T-helper 17 cell (primary cell): ENCODE data around the gene FAM53A. TPM values are rescaled to one million over a fixed set of nuclear protein-coding genes. Genes with fewer than 3 reads are reported as not detected.

Source experiments
- ATAC-seq: fragments of 150-1000 bp; cut with Tn5 transposase; 2 replicates; pipeline ENCODE4 v1.10.0; 2021; ENCODE audit warnings: mild to moderate bottlenecking, moderate library complexity
- DNase-seq, 3 donors: peaks; one replicate each; pipeline versions ENCODE4 v3.0.0 to v3.0.0-alpha.2; 2020 to 2021
- H3K9me3 ChIP-seq: one replicate; pipeline ENCODE4 v1.7.0; 2013; ENCODE audit warnings: low read length, mild to moderate bottlenecking; ENCODE audit not compliant: control insufficient read depth, poor library complexity, severe bottlenecking
- H3K27ac Mint-ChIP-seq: one replicate; pipeline ENCODE4 v1.8.0; 2022; ENCODE audit warnings: mild to moderate bottlenecking, moderate library complexity, mixed read lengths
- H3K27me3 Mint-ChIP-seq: one replicate; pipeline ENCODE4 v1.8.0; 2022; ENCODE audit warnings: mixed read lengths
- H3K36me3 Mint-ChIP-seq: one replicate; pipeline ENCODE4 v1.8.0; 2022; ENCODE audit warnings: low read depth, mixed read lengths
- H3K4me1 Mint-ChIP-seq: one replicate; pipeline ENCODE4 v1.8.0; 2022; ENCODE audit warnings: mild to moderate bottlenecking, mixed read lengths
- H3K4me3 Mint-ChIP-seq: one replicate; pipeline ENCODE4 v1.8.0; 2022; ENCODE audit warnings: mild to moderate bottlenecking, moderate library complexity, mixed read lengths
- total RNA-seq, 4 donors: library from RNA in 2 of 4; stranded (reverse) in 2 of 4; gene quantifications; one replicate each; pipeline ENCODE4 v1.2.3 and lab custom pipeline; 2022 to 2026

FAM53A gene
- total RNA-seq, 2 donors from 2014 or later = 2.4 to 3.1 TPM

- ATAC-seq = no peak
- Mint-ChIP-seq H3K4me1 (peaks cover 2% of the 10 kb centered on the region), H3K27me3 (no peaks in the 10 kb centered on the region), H3K4me3 (no peak overlapping the region), H3K27ac (no peak overlapping the region), H3K36me3 (peaks cover 6% of the 10 kb centered on the region)
- H3K9me3 ChIP-seq = peaks cover 4% of the 10 kb centered on the region
- DNase-seq = peak in 1 of 3 donors; percentile 7
Observed at GRCh38 chr4:1592068-1592708, 91.9 kb downstream of the FAM53A start.

GRCh38 chr4:1591107-1591506, 93.0 kb downstream of the FAM53A start:
- H3K4me3 Mint-ChIP-seq = no peak overlapping the region
- peaks cover 2% of the 10 kb centered on the region for H3K4me1 Mint-ChIP-seq
- no peaks in the 10 kb centered on the region for H3K27me3 Mint-ChIP-seq
- ATAC-seq (no peak), DNase-seq (no peak)
- H3K27ac Mint-ChIP-seq = no peak overlapping the region
- H3K36me3 Mint-ChIP-seq = peaks cover 3% of the 10 kb centered on the region
- peaks cover 4% of the 10 kb centered on the region for H3K9me3 ChIP-seq

- peaks cover 3% of the 10 kb centered on the region for H3K36me3 Mint-ChIP-seq
- peaks cover 2% of the 10 kb centered on the region for H3K4me1 Mint-ChIP-seq
- no peak for DNase-seq
- H3K9me3 ChIP-seq = peaks cover 4% of the 10 kb centered on the region
- H3K27ac Mint-ChIP-seq = no peak overlapping the region
- H3K27me3 Mint-ChIP-seq = no peaks in the 10 kb centered on the region
- no peak overlapping the region for H3K4me3 Mint-ChIP-seq
- no peak for ATAC-seq
Observed at GRCh38 chr4:1590244-1590643, 93.9 kb downstream of the FAM53A start.

Other genes with a start within 250 kb of the FAM53A start
- gene SLBP, start 28.0 kb upstream of the FAM53A start, total RNA-seq = 10 to 100 TPM; 24.9 to 36.0 TPM
- 10 to 100 TPM; 18.4 to 18.5 TPM for gene TMEM129, start 37.0 kb upstream of the FAM53A start, total RNA-seq
- gene TACC3, start 37.2 kb upstream of the FAM53A start, total RNA-seq = 10 to 100 TPM; 73.4 to 91.8 TPM
- under 1 TPM in 1 of 2 donors, not detected in 1; 0.12 TPM for gene FGFR3, start 109.0 kb upstream of the FAM53A start, total RNA-seq
- gene LETM1, start 171.8 kb upstream of the FAM53A start, total RNA-seq = 10 to 100 TPM; 34.4 to 41.4 TPM
- gene NSD2, start 187.1 kb upstream of the FAM53A start, total RNA-seq = 10 to 100 TPM; 55.0 to 62.2 TPM